SJSA1 (cell line): Measurements from ENCODE around the gene GSTT2. TPM values are rescaled to one million over a fixed set of nuclear protein-coding genes. Genes with fewer than 3 reads are reported as not detected.
"Not testable (repeated sequence)": the region's sequence is repeated elsewhere in the genome, so short reads cannot be mapped to it uniquely, and the experiment has no call there.

Source experiments
- DNase-seq, 2 experiments: peaks; one replicate each; pipeline ENCODE4 v3.0.0-alpha.2; 2015 to 2020; ENCODE audit warnings: low spot score in 2 of 2, low read depth in 1 of 2
- H3K27ac ChIP-seq: fragments of 250-450 bp; sonication (Bioruptor Pico); 2 replicates; pipeline ENCODE4 v1.5.1; 2020; ENCODE audit warnings: mild to moderate bottlenecking, moderate library complexity
- H3K27me3 ChIP-seq: fragments of 250-450 bp; sonication (Bioruptor Pico); replicated peaks from 2 replicates; pipeline ENCODE4 v1.5.1; 2020; ENCODE audit warnings: mild to moderate bottlenecking, moderate library complexity
- H3K36me3 ChIP-seq: fragments of 250-450 bp; sonication (Bioruptor Pico); 2 replicates; pipeline ENCODE4 v1.5.1; 2020; ENCODE audit warnings: mild to moderate bottlenecking
- H3K4me1 ChIP-seq: fragments of 250-450 bp; sonication (Bioruptor Pico); replicated peaks from 2 replicates; pipeline ENCODE4 v1.6.1; 2021; ENCODE audit warnings: mild to moderate bottlenecking
- H3K4me3 ChIP-seq: fragments of 250-450 bp; sonication (Bioruptor Pico); 2 replicates; pipeline ENCODE4 v1.5.1; 2020; ENCODE audit warnings: mild to moderate bottlenecking
- H3K9me3 ChIP-seq: fragments of 250-450 bp; sonication (Bioruptor Pico); replicated peaks from 2 replicates; pipeline ENCODE4 v1.5.1; 2020; ENCODE audit warnings: mild to moderate bottlenecking
- total RNA-seq: library from RNA; depleted of rRNA; stranded (reverse); fragments of >200 nt; shearing (Covaris generic); gene quantifications from 2 replicates; pipeline ENCODE4 v1.2.3, GENCODE V29; 2014

GSTT2 gene
- total RNA-seq, 1 experiment from 2014 or later, result 1.2 TPM

DNA sequence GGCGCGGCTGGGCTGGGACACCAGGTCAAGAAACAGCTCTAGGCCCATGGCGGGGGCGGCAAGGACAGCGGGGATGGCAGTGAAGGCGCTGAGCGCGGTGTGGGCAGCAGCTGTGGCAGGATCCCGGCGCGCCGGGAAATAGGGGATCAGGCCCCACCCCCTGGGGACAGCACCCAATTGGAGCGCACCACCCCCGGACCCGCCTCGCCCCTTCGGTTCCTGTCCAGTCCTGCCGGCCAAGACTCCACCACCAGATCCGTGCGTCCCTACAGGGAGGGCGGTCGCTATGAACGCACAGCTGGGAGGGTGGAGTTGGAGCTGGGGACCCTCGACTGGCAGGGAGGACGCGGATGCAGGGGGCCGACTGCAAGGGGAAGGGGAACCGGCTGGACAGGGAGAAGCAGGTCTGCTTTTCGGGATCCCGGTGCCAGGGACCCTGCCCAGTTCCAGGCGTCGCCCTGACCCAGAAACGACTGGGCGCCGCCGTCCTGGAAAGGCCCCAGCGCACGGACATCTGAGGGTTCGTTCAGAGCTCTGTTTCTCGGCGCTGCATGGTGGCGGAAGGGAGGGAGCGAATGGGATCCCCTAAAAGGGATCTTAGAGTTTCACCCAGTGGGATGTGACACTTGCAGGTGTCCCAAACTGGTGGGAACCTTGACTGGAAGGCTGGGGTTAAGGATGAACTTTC is 18.7 kb upstream of the GSTT2 start, which contains the start of gene GSTT2B:
GSTT2B (minus strand) TSS at position 112 of the 688 bp plus-strand sequence; CDS start at position 48, 64 bp downstream.
- not testable (repeated sequence) for H3K27me3 ChIP-seq, H3K27ac ChIP-seq, H3K36me3 ChIP-seq, H3K4me1 ChIP-seq, H3K4me3 ChIP-seq, H3K9me3 ChIP-seq, DNase-seq

DNA sequence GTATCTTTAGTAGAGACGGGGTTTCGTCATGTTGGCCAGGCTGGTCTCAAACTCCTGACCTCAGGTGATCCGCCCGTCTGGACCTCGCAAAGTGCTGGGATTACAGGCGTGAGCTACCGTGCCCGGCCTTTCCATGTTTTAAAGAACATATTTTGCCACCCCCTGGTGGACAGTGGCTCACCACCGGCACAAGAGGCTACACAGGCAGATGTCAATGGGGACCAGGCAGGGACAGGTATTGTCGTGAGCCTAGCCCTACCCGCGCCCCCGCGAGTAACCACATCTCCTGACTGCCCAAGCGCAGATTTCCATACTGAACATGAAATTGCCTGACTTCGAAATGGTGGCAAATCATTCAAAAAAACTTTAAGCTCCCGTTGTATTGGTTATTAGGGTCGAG is 13.8 kb upstream of the GSTT2 start:
- not testable (repeated sequence) for H3K9me3 ChIP-seq, H3K27ac ChIP-seq, H3K27me3 ChIP-seq, H3K4me1 ChIP-seq, H3K4me3 ChIP-seq, DNase-seq
- H3K36me3 ChIP-seq, result peaks cover 22% of the 10 kb centered on the region

DNA sequence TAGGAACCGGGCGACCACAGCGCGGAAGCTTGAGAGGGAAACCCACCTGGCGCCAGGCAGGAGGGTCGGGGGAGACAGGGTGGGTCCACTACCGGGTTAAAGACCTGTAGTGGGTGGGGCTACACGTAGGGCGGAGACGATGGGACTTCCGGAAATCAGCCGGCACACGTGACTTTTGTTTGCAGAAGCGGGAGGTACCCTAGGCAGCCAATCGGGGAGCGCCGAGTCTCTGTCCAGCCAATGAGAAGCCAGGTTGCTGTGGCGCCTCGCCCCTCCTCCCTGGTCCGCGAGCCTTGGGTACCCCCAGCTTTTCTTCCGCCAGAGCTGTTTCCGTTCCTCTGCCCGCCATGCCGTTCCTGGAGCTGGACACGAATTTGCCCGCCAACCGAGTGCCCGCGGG is 13.4 kb upstream of the GSTT2 start, which contains the start of gene DDTL:
DDTL (plus strand) TSS at position 321 of the 400 bp plus-strand sequence; CDS start at position 348, 27 bp downstream.
- not testable (repeated sequence) for H3K4me1 ChIP-seq, H3K27me3 ChIP-seq, DNase-seq, H3K4me3 ChIP-seq, H3K9me3 ChIP-seq, H3K27ac ChIP-seq
- peaks cover 26% of the 10 kb centered on the region for H3K36me3 ChIP-seq

DNA sequence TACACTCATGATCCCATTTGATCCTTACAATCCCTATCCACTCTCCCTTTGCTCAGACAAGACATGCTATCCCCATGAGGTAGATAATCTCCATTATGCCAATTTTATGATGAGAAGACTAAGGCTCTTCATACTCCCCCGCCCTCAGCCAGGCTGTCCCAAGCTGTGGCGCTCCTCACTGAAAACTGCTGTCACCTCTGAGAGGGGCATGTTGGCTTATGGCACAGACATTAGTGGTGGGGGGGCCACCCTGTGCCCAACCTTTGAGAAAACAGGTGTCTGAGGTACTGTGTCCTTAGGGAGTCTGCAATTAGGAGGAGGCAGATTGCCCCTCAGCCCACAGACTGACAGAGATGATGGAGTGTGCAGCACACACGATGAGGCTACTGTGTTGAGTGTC is 10.9 kb upstream of the GSTT2 start:
- Histone ChIP-seq H3K36me3 (peaks cover 31% of the 10 kb centered on the region), H3K27me3 (no peaks in the 10 kb centered on the region), H3K27ac (no peak overlapping the region), H3K4me1 (no peaks in the 10 kb centered on the region), H3K4me3 (no peak overlapping the region), H3K9me3 (no peaks in the 10 kb centered on the region)
- DNase-seq, result no peak

DNA sequence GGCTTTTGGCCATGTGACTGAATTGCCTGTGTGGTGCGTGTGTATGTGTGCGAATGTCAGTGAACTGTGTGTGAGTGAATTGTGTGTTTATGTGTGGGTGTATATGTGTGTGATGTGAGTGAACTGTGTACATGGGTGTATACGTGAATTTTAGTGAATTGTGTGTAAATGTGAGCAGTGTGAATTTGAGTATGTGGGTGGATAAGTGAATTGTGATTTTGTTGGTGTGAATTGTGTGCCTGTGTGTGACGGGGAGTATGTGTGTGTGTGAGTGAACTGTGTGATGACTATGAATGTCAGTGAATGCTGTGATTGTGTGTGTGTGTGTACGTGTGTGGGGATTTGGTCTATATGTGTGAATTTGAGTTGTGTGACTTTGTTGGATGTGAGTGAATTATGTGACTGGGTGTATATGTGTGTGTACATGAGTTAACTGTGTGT is 9.7 kb upstream of the GSTT2 start:
- no peak overlapping the region for H3K4me3 ChIP-seq
- H3K27ac ChIP-seq, result no peak overlapping the region
- peaks cover 31% of the 10 kb centered on the region for H3K36me3 ChIP-seq
- H3K27me3 ChIP-seq, result no peaks in the 10 kb centered on the region
- H3K9me3 ChIP-seq, result no peaks in the 10 kb centered on the region
- no peak for DNase-seq
- no peaks in the 10 kb centered on the region for H3K4me1 ChIP-seq

DNA sequence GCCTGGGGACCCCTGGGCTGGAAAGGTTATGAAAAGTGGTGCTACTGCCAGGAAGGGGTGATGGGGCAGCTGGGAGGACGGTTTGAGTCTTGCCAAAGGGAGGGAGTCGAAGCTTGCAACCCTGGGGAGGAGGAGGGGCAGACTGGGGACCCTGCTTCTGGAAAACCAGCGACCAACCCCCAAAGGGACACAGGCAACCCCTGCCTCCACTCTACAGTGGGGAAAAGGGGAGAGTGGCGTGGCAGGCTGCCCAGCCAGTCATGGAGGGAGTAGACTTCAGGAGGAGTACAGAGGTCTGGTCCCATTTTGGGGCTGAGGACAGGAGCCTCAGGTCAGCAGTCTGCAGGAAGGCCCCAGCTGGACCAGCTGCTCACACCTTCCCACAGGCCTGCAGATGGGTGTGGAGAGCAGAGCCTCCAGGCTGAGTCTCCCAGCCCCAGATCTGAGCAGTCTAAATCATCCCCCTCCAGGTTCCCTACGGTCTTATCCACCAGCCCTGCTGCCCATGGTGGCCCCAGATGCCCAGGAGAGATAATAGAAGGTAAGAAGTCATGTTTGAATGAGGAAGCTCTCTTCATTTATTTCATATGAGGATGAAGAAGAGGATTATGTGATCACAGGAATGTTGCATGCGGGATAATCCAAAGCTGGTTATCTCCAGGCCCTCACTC is 9.0 kb upstream of the GSTT2 start:
- Histone ChIP-seq H3K27me3 (no peaks in the 10 kb centered on the region), H3K36me3 (peaks cover 31% of the 10 kb centered on the region), H3K27ac (no peak overlapping the region), H3K9me3 (no peaks in the 10 kb centered on the region), H3K4me3 (no peak overlapping the region), H3K4me1 (no peaks in the 10 kb centered on the region)
- DNase-seq, result no peak

DNA sequence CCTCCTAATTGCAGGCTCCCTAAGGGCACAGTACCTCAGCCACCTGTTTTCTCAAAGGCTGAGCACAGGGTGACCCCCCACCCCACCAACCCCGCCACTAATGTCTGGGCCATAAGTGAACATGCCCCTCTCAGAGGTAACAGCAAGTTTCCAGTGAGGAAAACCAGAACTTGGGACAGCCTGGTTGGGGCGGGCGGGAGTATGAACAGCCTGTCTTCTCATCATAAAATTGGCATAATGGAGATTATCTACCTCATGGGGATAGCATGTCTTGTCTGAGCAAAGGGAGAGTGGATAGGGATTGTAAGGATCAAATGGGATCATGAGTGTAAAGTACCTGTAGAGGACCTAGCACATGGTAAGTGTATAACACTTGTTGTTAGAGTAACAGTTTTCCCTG is 8.0 kb upstream of the GSTT2 start:
- not testable (repeated sequence) for H3K9me3 ChIP-seq, H3K27ac ChIP-seq, H3K4me3 ChIP-seq, H3K27me3 ChIP-seq, H3K4me1 ChIP-seq, DNase-seq
- H3K36me3 ChIP-seq, result peaks cover 31% of the 10 kb centered on the region

DNA sequence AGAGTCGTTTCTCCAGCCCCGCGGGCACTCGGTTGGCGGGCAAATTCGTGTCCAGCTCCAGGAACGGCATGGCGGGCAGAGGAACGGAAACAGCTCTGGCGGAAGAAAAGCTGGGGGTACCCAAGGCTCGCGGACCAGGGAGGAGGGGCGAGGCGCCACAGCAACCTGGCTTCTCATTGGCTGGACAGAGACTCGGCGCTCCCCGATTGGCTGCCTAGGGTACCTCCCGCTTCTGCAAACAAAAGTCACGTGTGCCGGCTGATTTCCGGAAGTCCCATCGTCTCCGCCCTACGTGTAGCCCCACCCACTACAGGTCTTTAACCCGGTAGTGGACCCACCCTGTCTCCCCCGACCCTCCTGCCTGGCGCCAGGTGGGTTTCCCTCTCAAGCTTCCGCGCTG is 5.6 kb upstream of the GSTT2 start, which contains the start of gene DDT:
DDT (minus strand) TSS at position 97 of the 400 bp plus-strand sequence; CDS start at position 70, 27 bp downstream.
- not testable (repeated sequence) for DNase-seq, H3K4me1 ChIP-seq, H3K27ac ChIP-seq, H3K9me3 ChIP-seq, H3K27me3 ChIP-seq, H3K4me3 ChIP-seq
- peaks cover 27% of the 10 kb centered on the region for H3K36me3 ChIP-seq

DNA sequence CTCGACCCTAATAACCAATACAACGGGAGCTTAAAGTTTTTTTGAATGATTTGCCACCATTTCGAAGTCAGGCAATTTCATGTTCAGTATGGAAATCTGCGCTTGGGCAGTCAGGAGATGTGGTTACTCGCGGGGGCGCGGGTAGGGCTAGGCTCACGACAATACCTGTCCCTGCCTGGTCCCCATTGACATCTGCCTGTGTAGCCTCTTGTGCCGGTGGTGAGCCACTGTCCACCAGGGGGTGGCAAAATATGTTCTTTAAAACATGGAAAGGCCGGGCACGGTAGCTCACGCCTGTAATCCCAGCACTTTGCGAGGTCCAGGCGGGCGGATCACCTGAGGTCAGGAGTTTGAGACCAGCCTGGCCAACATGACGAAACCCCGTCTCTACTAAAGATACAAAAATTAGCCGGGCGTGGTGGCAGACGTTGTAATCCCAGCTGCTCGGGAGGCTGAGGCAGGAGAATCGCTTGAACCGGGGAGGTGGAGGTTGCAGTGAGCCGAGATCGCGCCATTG is 5.0 kb upstream of the GSTT2 start:
- DNase-seq, H3K27me3 ChIP-seq, H3K27ac ChIP-seq, H3K9me3 ChIP-seq, H3K4me3 ChIP-seq, H3K4me1 ChIP-seq: not testable (repeated sequence)
- peaks cover 22% of the 10 kb centered on the region for H3K36me3 ChIP-seq

DNA sequence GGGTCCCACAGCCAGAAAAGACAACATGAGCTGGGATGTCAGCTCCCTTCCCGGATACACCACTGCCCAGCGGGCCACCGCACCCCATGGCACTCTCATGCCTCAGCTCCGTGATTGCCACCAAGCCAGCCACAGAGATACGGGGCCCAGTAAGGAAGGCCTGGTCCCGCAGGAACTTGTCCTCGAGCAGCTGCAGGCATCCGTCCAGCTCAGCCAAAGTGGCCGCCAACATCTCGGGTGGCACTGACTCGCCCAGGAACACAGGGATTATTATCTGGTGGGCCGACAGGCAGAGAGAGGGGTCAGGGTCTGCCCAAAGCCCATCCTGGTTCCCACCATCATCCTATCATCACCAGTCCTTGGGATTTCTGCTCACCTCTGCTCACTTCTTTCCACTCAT is 2.6 kb upstream of the GSTT2 start:
- not testable (repeated sequence) for H3K27ac ChIP-seq, H3K9me3 ChIP-seq, H3K4me1 ChIP-seq, H3K27me3 ChIP-seq, H3K4me3 ChIP-seq, DNase-seq, H3K36me3 ChIP-seq

DNA sequence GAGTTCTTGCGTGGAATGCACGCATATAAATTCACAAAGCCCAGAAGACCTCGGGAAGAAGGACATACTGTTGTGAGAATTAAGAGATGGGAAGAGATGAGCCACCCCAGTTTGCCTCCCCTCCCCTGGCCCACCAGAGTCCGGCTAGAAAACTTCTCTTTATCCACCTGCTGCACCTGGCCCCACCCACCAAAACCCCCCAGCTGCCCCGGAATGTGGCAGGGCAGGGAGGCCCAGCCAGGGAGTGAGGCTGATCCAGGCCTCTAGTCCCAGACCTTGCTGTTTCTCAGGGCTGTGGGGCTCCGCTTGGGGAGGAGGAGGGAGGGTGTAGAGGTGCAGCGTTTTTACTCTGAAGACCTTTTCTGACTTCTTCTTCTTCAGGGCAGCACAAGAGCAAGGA is 633 bp downstream of the GSTT2 start:
- not testable (repeated sequence) for H3K36me3 ChIP-seq, H3K27me3 ChIP-seq, H3K9me3 ChIP-seq, H3K27ac ChIP-seq, DNase-seq, H3K4me1 ChIP-seq, H3K4me3 ChIP-seq

DNA sequence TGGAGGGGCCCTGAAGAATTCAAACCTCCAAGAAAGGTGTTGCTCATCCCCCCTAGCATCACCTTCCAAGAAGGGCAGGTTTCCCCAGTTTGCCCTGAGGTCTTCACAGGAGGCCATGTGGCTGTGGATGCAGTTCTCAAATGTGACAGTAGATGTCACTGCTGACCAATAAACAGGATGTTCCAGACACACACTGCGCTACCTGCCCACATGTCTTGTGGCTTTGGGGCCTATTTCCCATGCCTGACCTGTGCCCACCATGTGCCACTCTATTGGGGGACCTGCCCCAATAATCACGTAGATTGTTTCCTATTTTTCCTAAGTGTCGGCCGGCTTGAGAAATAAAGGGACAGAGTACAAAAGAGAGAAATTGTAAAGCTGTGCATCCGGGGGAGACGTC is 4.5 kb downstream of the GSTT2 start:
- DNase-seq, result no peak
- no peaks in the 10 kb centered on the region for H3K9me3 ChIP-seq
- H3K27me3 ChIP-seq, result no peaks in the 10 kb centered on the region
- H3K27ac ChIP-seq, result no peak overlapping the region
- no peaks in the 10 kb centered on the region for H3K4me1 ChIP-seq
- H3K4me3 ChIP-seq, result no peak overlapping the region
- no peaks in the 10 kb centered on the region for H3K36me3 ChIP-seq

DNA sequence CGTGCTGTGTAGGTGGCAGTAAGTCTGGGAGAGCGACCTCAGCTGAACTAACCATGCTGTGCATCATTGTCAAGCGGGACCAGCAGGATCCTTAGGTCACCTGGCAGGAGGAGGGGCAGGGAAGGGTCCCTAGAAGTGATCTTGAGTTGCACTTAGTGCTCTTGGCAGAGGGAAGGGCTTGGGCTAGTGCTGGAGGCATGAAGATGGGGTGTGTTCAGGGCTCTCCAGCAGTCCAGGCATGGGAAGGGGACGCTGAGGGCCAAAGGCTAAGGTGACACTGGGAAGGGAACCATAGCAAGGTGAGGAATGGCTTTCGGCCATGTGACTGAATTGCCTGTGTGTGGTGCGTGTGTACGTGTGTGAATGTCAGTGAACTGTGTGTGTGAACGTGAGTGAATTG is 6.2 kb downstream of the GSTT2 start:
- not testable (repeated sequence) for H3K27me3 ChIP-seq, H3K4me1 ChIP-seq, DNase-seq, H3K36me3 ChIP-seq, H3K9me3 ChIP-seq, H3K27ac ChIP-seq, H3K4me3 ChIP-seq

DNA sequence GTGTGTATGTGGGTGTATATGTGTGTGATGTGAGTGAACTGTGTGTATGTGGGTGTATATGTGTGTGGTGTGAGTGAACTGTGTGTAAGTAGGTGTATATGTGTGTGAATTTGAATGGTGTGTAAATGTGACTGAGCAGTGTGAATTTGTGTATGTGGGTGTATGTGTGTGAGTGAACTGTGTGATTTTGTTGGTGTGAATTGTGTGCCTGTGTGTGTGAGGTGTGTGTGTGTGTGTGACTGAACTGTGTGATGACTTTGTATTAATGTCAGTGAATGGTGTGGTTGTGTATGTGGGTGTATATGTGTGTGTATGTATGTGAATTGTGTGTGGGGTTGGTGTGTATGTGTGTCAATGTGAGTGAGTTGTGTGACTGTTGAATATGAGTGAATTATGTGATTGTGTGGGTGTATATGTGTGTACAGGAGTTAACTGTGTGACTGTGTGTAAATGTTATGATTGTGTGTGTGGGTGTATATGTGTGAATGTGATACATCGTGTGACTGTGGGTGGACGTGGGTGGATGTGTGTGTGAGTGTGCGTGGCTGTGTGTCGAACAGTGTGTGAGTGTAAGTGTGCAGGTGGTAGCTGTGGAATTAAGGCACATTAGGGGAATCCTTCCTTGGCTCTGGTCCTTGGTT is 6.7 kb downstream of the GSTT2 start:
- not testable (repeated sequence) for H3K4me3 ChIP-seq, H3K9me3 ChIP-seq, H3K4me1 ChIP-seq, DNase-seq, H3K36me3 ChIP-seq, H3K27ac ChIP-seq, H3K27me3 ChIP-seq
